Epithelial cell of prostate (primary cell): ENCODE measurements around the gene AFF3.

Experiments
- DNase-seq: peaks from one replicate; pipeline ENCODE4 v3.0.0-alpha.2; 2011; ENCODE audit warnings: low read depth, low spot score
- H3K27ac ChIP-seq: fragments of 450-650 bp; 2 replicates; pipeline ENCODE4 v1.5.1; 2017; ENCODE audit warnings: mild to moderate bottlenecking

Gene AFF3

GRCh38 chr2:99984799-99985515 is 157.4 kb downstream of the AFF3 start:
- H3K27ac ChIP-seq, result no peak overlapping the region
- no peak for DNase-seq

- DNase-seq, result no peak
- H3K27ac ChIP-seq, result no peak overlapping the region
Observed at GRCh38 chr2:99982744-99983143, 159.6 kb downstream of the AFF3 start.

- no peak for DNase-seq
- H3K27ac ChIP-seq, result no peak overlapping the region
Observed at GRCh38 chr2:99981840-99982239, 160.6 kb downstream of the AFF3 start.

- no peak for DNase-seq
- H3K27ac ChIP-seq, result no peak overlapping the region
Observed at GRCh38 chr2:99980176-99980575, 162.2 kb downstream of the AFF3 start.

- peak overlapping the region; percentile 55 for H3K27ac ChIP-seq
- no peak for DNase-seq
Observed at GRCh38 chr2:99977966-99978365, 164.4 kb downstream of the AFF3 start.

- H3K27ac ChIP-seq, result peak overlapping the region; percentile 50
- DNase-seq, result peak; percentile 20
Observed at GRCh38 chr2:99975386-99975785, 167.0 kb downstream of the AFF3 start.

GRCh38 chr2:99974682-99975375 is 167.6 kb downstream of the AFF3 start:
- no peak for DNase-seq
- H3K27ac ChIP-seq, result peak overlapping the region; percentile 50

- DNase-seq, result peak; percentile 8
- no peak overlapping the region for H3K27ac ChIP-seq
Observed at GRCh38 chr2:99974275-99974674, 168.1 kb downstream of the AFF3 start.

GRCh38 chr2:99971326-99971900 is 171.0 kb downstream of the AFF3 start:
- DNase-seq, result no peak
- H3K27ac ChIP-seq, result no peak overlapping the region

GRCh38 chr2:99970292-99970868 is 172.0 kb downstream of the AFF3 start:
- no peak for DNase-seq
- H3K27ac ChIP-seq, result no peak overlapping the region

- H3K27ac ChIP-seq, result no peak overlapping the region
- DNase-seq, result no peak
Observed at GRCh38 chr2:99961196-99961913, 181.0 kb downstream of the AFF3 start.

- no peak overlapping the region for H3K27ac ChIP-seq
- no peak for DNase-seq
Observed at GRCh38 chr2:99960790-99961189, 181.6 kb downstream of the AFF3 start.

- no peak overlapping the region for H3K27ac ChIP-seq
- DNase-seq, result no peak
Observed at GRCh38 chr2:99960291-99960690, 182.1 kb downstream of the AFF3 start.

GRCh38 chr2:99959261-99960014 is 183.0 kb downstream of the AFF3 start:
- DNase-seq, result no peak
- no peak overlapping the region for H3K27ac ChIP-seq

- no peak for DNase-seq
- H3K27ac ChIP-seq, result no peak overlapping the region
Observed at GRCh38 chr2:99957332-99958133, 184.9 kb downstream of the AFF3 start.

- no peak overlapping the region for H3K27ac ChIP-seq
- DNase-seq, result no peak
Observed at GRCh38 chr2:99956232-99957030, 186.0 kb downstream of the AFF3 start.

- no peak for DNase-seq
- H3K27ac ChIP-seq, result no peak overlapping the region
Observed at GRCh38 chr2:99953750-99954149, 188.6 kb downstream of the AFF3 start.

GRCh38 chr2:99949963-99950362 is 192.4 kb downstream of the AFF3 start:
- DNase-seq, result no peak

More at GRCh38 chr2:99949963-99950362, 192.4 kb downstream of the AFF3 start:
- no peak overlapping the region for H3K27ac ChIP-seq
